Hepatocyte (in vitro differentiated cells): Measurements from ENCODE around the gene NT5E.

Experiments used
- CTCF ChIP-seq: fragments of 200-600 bp; sonication (generic); IDR thresholded peaks from 2 replicates; pipeline ENCODE4 v1.5.1; 2016; ENCODE audit warnings: antibody characterized with exemption, mild to moderate bottlenecking; ENCODE audit not compliant: poor library complexity
- EZH2 ChIP-seq: fragments of 200-600 bp; sonication (generic); IDR thresholded peaks from 2 replicates; pipeline ENCODE4 v1.6.1; 2016; ENCODE audit warnings: antibody characterized with exemption, mild to moderate bottlenecking, borderline replicate concordance
- EZH2phosphoT487 ChIP-seq: fragments of 200-600 bp; sonication (generic); IDR thresholded peaks from one replicate; pipeline ENCODE4 v1.6.1; 2018; ENCODE audit warnings: antibody characterized with exemption, mild to moderate bottlenecking, low read depth, moderate library complexity; ENCODE audit not compliant: unreplicated experiment, severe bottlenecking

DNA sequence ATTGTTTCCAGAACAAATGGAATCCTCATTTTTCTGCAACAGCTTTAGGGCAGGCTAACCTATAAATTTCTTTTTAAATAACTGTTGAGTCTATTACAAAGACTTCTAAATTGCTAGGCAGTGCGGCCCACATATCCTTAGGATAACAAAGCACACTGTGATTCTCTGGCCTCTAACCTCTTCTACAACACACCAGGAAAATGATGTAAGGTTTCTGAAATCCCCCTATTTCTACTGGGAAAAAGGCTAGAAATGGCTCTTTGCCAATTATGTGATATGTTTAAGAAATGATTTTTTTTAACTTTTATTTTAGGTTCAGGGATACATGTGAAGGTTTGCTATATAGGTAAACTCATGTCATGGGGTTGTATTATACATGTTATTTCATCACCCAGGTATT is 17.3 kb upstream of the NT5E start:
- TF ChIP-seq CTCF = no peak
- TF ChIP-seq EZH2 = no peak
- no peak for TF ChIP-seq EZH2phosphoT487
